ENCODE results near the gene SLC7A4.
"Not testable (repeated sequence)": the region's sequence is repeated elsewhere in the genome, so short reads cannot be mapped to it uniquely, and the experiment has no call there.

SLC7A4 gene

DNA sequence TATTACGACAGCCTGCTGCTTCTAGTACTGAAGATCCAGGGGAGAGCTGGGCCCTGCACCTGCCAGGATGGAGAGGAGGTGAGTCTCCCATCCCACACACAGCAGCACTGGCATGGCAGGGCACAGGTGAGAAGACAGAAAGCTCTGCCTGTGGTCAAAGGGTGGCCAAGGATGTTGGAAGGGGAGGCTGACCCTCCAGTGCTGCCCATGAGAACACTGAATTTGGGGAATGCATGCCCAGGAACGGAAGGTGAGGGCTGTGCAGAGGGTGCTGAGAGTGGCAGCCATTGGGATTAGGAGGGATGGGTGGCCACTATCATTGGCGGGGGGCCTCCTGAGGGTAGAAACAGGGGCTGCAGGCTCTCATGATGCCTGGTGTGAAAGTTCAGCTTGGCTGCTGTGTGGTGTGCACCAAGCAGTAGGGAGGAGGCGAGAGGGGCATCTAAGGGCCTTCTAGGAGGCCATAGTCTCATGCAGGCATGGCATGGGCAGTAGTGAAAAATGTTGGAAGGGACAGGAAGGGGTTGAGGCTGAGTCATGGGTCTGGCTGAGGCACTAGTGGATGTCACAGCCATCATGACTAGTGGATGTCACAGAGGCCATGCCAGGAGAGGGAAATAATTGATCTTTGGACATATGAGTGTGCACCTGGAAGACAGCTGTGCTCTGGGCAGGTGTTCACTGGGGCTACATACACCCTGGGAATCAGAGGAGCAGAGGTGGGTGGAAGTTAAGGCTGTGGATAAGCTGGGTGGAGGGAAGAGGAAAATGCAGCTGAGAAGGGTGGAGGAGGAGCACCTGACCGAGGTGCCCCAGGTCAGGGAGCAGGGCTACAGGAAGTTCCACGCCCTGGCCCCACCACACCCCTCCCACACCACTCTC, 10.9 kb upstream of the SLC7A4 start:
- no peak for DNase-seq

DNA sequence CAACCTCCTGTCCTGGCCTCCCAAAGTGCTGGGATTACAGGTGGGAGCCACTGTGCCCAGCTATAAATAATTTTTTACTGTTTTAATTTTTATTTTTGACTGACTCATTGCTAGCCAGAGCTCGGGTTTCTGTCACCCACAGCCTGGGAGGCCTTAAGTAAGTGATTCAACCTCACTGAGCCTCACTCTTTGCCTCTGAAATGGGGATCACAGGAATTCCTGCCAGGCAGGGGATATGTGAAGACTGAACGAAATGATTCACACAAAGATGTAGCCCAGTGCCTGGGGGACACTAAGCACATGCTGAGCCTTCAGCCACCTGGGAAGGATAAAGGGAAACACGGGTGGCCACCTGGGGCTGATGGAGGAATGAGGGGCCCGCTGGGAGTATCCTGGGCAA, 9.6 kb upstream of the SLC7A4 start:
- no peak for DNase-seq

DNA sequence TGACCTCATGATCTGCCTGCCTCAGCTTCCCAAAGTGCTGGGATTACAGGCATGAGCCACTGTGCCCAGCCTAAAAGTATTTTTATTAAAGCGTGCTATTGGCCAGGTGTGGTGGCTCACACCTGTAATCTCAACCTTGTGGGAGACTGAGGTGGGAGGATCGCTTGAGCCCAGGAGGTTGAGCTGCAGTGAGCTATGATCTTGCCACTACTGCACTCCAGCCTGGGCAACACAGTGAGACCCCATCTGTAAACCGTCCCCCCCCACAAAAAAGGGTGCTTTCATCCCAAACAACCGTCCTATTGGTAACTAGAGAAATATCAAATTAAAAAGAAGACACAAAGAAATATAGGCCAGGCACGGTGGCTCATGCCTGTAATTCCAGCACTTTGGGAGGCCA, 6.8 kb upstream of the SLC7A4 start:
- DNase-seq = not testable (repeated sequence)

DNA sequence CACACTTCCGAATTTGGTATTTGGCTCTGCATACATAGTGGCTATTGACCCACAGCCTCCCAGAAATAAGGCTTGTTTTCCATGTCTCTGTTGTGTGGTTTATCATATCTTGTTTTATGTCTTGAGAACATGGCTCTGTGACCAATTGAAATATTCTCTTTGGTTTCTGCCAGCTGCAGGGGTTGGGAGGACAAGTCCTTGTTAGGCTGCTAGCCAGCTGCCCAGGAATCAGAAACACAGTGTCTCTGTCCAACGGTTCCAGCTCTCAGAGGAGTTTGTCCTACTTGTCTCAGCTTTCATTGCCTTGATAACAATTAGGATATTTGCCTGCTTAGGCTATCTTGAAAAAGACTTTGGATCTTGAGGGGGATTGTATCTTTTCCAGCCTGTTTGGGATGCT, 6.0 kb upstream of the SLC7A4 start:
- no peak for DNase-seq

DNA sequence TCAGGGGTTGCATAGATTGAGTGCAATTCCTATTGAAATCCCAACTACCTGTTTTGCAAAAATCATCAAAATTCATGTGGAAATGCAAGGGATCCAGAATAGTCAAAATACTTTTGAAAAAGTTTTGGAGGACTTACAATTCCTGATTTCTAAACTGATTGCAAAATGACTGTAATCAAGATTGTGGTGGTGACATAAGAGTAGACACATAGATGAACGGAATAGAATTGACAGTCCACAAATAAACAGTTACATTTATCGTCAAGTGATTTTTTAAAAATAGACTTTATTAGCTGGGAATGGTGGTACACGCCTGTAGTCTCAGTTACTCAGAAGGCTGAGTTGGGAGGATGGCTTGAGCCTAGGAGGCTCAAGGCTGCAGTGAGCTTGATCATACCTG, 2.6 kb upstream of the SLC7A4 start:
- DNase-seq = no peak

DNA sequence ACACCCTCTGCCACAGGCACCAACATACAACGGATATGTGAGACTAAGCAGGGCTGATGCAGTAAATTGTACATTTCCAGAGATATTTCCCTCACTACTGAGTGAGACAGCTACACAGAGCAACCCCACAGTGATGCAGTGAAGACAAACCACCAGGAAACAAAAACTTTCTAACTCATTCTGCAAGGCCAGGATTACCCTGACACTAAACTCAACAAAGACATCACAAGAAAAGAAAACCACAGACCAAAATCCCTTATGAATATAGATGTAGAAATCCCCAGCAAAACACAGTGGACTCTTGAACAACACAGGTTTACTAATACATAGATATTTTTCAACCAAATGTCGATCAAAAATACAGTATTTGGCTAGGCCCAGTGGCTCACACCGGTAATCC, 1.5 kb upstream of the SLC7A4 start:
- no peak for DNase-seq

DNA sequence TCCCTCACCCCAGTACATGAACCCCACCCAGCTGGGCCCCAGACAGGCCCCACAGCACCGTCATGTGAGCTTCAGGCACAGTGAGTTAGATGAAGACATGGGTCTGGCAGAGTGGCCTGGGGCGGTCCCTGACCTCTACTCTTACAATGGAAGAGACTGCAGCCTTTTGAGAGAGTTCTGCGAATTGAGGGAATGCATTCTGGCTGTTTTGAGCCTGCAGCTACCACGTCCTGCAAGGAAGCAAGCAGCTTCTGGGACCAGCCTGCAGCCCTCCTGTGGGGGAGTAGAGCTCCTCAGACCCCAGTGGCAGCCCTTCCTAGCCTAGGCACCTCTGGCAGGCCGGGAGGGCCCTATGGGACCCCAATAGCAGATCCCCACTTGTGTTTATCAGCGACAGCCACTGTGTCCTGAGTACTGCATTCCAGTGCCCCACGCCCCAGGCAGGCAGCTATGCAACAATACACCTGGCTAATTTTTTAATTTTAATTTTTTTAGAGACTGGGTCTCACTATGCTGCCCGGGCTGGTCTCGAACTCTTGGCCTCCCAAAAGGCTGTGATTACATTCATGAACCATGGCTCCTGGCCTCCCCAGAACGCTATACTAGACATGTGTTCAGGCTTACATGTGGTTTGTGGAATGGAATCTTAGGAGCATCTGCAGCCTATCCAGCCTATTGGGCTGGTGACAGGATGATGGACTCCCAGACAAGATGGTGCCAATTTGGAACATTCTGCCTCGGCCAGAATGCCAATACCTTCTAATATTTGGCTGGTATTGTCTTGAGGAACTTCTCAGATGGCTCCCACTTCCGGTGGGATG, 717 bp upstream of the SLC7A4 start:
- DNase-seq = no peak

DNA sequence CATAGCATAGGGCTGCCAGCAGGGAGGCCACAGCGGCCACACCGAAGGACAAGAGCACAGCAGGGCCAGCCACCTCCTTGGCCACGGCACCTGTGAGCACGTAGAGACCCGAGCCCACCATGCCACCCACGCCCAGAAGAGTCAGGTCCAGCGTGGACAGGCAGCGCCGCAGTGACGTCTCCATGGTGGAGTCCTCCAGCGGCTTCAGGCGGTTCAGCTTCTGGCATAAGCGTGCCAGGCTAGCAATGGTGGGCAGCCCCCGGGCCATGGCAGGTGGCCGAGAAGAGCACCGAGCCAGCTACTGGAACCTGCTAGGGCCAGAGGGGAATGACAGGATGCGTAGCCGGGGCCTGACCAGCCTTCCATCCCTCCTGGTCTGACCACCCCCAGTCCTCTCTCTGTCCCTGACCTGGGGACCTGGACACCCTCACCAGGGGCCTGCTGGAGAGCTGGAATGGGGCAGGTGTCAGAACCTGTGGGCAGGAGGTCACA, 770 bp downstream of the SLC7A4 start:
- no peak for DNase-seq

DNA sequence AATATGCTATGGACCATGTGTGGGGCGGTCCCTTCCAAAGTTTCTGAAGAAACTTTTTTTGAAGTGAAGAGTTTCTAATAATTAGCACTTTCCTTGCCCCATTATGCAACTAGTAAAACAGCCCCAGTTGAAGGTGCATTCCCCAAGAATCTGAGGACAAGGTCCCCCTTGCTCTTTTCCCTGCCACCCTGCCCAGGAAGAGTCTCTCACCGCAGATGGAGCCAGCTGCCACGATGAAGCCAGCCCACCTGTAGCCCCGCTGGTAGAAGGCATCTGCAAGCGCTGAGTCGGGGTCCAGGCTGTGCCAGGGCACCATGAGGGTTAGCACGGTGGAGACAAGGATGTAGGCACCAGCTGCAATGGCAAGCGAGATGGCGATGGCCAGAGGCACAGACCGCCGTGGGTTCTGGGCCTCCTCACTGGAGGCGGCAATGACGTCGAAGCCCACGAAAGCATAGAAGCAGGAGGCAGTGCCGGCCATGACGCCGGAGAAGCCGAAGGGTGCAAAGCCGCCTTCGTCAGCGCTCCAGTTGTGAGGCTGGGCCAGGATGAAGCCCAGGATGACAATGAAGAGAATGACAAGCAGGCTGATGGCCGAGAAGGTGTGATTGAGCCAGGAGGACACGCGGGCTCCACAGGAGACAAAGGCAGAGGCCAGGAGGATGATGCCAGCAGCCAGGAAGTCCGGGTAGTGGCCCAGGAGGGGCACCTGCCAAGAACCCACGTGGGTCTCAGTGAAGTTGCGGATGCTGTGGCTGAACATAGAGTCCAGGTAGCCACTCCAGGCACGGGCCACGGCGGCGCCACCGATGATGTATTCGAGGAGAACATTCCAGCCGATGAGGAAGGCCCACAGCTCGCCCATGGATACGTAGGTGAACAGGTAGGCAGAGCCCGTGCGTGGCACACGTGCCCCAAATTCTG, 1.5 kb downstream of the SLC7A4 start:
- DNase-seq = no peak

DNA sequence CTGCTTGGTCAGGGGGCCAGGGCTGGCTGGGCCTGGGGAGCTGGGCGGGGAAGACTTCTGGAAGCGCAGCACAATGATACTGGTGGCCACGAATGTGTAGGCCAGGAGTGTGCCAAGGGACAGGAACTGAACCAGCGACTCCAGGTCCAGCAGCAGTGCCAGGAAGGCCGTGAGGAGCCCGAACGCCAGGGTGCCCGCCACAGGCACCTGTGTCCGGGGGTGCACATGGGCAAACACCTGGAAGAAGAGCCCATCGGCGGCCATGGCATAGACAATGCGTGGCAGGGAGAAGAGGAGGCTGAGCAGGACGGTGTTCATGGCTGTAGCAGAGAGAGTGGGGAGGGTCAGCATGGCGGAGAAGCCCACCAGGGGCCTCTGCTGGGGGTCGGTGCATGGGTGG, 2.3 kb downstream of the SLC7A4 start:
- no peak for DNase-seq

DNA sequence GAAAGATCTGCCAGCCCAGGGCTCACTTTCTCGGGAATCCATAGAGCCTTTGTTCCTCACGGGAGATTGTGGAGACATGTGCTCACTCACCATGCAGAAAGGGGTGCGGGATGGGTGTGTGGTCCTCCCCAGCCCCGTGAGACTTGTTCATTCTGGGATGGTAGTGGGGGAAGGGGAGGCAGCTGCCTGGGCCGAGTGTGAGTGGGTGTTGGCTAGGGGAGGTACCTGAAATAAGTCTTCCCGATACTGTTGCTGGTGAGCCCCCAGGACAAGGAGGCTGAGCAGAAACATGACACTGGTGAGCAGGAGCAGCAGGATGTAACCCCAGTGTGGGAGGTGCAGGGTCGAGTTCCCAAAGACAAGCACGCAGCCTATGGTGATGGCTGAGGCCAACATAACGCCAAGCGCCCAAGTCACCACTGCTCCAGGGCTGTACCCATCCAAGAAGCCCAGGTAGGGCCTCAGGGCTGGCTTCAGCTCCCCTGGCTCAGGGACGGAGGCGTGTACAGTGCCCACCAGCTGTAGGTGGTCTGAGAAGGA, 2.8 kb downstream of the SLC7A4 start:
- DNase-seq = no peak

DNA sequence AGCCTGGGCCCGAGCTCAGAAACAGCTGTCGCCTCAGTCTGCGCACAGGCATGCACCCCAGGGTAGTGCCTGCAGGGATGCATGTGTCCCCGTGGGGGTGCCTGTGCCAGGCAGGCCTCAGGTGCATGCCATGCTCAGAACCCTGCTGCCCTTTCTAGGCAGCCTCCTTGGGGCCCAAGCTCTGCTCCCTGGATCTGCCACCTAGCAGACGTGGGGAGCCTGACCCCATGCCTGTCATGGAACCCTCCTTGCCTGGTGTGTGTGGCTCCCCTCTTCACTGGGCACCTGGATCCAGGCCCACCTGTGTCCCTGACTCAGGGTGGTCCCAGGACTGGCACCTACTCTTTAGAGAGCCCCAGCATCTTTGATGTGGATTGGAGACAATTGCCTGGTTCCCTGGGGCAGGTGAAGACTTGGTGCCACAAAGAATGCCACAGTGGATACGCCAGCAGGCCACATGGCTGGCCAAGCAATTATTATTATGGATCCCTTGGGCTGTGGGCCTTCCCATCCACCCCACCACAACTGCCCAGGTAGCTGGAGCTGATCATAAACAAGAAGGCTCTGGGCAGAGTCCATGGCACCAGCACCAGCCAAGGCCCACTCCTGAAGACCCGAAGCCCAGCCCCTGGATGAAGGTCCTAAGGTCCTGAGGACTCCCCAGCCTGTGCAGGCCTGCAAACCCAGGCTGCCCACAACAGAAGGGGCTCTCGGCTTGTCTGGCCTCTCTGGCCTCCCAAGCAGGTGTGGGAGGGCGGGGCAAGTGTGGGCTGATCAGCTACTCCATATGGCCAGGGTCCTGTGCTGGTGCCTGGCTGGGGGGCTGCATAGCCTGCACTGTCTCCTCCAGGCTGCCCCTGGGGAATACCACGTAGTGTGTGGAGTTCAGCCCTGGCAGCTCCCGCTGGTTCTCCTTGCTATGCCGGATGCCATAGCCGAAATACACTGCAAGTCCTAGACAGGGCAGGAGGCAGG, 3.8 kb downstream of the SLC7A4 start:
- no peak for DNase-seq

DNA sequence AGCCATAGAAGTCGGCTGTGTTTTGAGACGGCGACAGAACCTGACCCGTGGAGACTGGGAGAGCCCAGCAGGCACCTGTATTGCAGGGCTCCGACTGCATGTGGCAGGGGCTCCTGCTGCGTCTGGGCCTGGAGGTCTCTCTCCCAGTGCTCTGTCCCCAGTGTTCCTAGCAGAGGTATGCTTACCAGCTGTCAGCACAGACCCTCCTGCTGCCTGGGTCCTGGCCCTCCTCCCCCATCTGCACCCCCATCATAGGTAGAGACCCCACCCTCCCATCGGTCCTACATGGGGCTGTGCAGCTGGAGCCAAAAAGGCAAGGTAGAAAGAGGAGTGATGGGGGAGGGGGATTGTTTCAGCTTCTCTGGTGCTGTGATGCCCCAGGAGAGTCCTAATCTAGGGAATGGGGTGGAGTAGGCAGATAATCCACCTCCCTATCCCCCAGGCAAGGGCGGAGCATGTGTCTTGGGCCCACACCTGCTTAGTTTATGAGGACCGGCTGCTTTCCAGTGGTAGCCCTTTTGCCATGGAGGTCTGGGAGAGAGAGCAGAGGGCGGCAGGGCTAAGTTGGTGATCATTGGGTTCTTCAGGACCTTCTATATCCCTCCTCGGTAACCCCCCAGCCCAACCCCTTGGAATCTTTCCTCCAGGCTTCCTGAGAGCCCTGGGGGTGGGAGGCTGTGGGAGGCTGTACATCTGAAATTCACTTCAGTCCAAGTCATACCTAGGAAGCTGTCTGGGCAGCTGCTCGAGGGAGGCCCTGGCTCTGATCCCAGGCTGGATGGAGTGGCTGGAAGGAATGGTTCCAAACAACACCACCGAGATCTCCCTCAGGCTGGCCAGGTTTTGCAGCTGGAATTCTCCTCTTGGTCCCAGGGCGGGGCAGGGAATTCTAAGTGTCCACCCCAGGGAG, 5.3 kb downstream of the SLC7A4 start:
- DNase-seq = no peak

DNA sequence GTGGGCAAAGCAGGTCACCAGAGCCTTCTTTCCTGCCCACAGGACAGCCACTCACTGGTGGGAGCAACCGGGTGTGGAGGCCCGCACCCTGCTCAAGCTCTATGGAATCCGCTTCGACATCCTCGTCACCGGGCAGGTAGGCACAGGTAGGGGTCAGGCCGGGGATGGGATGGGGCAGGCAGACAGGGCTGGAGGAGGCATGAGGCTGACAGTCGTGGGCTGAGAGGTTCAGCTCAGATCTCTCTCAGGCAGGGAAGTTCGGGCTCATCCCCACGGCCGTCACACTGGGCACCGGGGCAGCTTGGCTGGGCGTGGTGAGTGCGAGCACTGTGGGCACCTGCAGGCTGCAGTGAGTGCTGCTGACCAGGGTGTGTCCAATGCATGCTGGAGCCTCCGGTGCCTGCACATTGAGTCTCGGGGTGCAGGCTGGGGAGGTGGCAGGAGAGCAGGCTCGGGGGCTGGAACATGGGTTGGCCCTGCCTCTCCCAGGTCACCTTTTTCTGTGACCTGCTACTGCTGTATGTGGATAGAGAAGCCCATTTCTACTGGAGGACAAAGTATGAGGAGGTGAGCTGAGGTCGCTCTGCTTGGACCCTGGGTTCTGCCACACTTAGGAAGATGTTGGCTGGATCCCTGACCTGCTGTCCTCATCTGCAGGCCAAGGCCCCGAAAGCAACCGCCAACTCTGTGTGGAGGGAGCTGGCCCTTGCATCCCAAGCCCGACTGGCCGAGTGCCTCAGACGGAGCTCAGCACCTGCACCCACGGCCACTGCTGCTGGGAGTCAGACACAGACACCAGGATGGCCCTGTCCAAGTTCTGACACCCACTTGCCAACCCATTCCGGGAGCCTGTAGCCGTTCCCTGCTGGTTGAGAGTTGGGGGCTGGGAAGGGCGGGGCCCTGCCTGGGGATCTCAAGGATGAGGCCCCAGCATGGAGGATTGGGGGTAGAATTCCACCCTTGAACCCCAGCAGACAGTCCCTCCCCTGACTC, 6.3 kb downstream of the SLC7A4 start:
- no peak for DNase-seq

DNA sequence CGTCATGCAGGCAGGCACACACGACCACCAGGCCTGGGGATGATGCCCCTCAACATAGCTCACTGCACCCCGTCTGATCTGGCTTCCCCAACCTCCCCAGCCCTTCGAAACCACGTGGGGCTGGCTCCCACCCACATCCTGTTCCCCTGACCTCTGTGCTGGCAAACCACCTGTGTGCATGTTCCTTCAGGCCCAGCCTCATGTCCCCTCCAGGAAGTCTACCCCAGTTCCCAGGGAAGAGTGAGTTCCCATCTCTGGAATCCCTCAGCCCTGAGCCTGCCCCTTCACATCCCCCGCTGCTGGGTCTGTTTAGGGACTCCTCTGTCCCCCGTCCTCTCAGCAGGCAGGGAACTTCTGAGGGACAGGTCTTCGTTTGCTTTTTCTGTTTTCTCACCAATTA, 7.1 kb downstream of the SLC7A4 start:
- no peak for DNase-seq

DNA sequence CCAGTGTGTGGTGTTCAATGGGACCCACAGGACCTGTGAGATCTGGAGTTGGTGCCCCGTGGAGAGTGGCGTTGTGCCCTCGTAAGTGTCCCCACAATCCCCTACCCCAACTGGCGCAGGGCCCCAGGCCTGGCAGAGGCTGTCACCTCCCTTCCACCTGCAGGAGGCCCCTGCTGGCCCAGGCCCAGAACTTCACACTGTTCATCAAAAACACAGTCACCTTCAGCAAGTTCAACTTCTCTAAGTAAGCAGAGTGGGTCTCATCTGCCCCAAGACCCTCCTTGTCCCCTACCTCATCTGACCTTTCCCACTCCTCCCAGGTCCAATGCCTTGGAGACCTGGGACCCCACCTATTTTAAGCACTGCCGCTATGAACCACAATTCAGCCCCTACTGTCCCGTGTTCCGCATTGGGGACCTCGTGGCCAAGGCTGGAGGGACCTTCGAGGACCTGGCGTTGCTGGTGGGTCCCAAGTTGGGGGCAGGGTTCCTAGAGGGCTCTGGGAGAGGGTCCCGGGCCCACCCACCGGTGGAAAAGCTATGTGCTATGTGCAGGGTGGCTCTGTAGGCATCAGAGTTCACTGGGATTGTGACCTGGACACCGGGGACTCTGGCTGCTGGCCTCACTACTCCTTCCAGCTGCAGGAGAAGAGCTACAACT, 9.3 kb downstream of the SLC7A4 start:
- DNase-seq = no peak

DNA sequence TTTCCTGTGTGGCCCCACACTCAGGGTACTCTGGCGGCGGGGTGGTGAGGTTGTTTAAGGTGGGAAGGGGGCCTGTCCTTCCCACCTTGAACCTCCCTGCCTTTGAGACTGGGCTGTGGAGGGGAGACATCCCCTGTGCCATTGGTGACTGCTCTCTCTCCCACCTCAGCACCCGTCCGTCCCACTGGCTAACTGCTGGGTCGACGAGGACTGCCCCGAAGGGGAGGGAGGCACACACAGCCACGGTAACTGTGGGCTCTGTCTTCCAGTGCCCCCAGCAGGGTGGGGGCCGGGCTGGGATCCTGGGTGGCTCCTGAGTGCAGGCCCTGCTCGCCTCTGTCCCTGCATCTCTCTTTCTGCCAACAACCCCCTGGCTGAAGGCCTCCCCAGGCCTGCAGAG, 9.9 kb downstream of the SLC7A4 start:
- DNase-seq = no peak

DNA sequence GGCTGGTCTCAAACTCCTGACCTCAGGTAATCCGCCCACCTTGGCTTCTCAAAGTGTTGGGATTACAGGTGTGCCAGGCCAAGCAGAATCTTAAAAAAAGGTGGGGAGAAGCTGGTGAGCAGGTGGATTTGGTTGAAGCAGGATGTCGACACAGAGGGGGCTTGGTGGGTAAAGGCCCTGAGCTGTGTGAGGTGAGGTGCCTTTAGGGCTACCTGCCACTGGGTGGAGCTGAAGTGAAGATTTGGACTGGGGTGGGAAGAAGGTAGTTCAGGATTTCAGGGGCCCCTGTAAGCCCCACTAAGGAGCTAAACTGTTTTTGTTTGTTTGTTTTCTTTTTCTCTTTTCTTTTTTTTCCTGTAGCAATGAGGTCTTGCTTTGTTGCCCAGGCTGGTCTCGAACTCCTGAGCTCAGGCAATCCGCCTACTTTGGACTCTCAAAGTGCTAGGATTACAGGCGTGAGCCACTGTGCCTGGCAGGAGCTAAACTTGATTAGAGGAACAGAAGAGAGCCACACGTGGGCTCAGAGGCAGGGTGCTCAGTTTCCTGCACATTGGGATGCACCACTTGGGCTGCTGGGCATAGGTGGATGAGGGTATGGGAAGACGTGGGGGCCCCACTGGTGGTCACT, 11.4 kb downstream of the SLC7A4 start:
- DNase-seq = no peak
